CD4-positive, alpha-beta T cell treated with Interleukin-6 at 100 ng/mL for 8 hours (primary cell): ENCODE results near the gene BAIAP2L2.
"Not testable (repeated sequence)": the region's sequence is repeated elsewhere in the genome, so short reads cannot be mapped to it uniquely, and the experiment has no call there.

Source experiments
- DNase-seq: peaks from one replicate; pipeline ENCODE4 v3.0.0-alpha.2; 2020; ENCODE audit warnings: mixed read lengths, low spot score

The BAIAP2L2 gene

GRCh38 chr22:38110008-38110862 is at the start of gene BAIAP2L2:
Gene BAIAP2L2, minus strand, starts transcription at chr22:38110684. Its CDS starts 159 bp downstream, at chr22:38110525.
- no peak for DNase-seq

- no peak for DNase-seq
These were observed 45.2 kb upstream of the BAIAP2L2 start for GRCh38 chr22:38155703-38156102.

- not testable (repeated sequence) for DNase-seq
These were observed 44.1 kb upstream of the BAIAP2L2 start for GRCh38 chr22:38154563-38154915.

- no peak for DNase-seq
These were observed 43.5 kb upstream of the BAIAP2L2 start for GRCh38 chr22:38153821-38154562.

- DNase-seq, result no peak
These were observed 40.6 kb upstream of the BAIAP2L2 start for GRCh38 chr22:38151126-38151500.

GRCh38 chr22:38148245-38148644 is 37.8 kb upstream of the BAIAP2L2 start:
- DNase-seq, result no peak

- not testable (repeated sequence) for DNase-seq
These were observed 35.7 kb upstream of the BAIAP2L2 start for GRCh38 chr22:38146166-38146565.

GRCh38 chr22:38144025-38144405 is 33.5 kb upstream of the BAIAP2L2 start:
- DNase-seq, result no peak

- DNase-seq, result no peak
These were observed 32.1 kb upstream of the BAIAP2L2 start for GRCh38 chr22:38142606-38143005.

- no peak for DNase-seq
These were observed 30.9 kb upstream of the BAIAP2L2 start for GRCh38 chr22:38141217-38141973.

- no peak for DNase-seq
These were observed 29.4 kb upstream of the BAIAP2L2 start for GRCh38 chr22:38139901-38140300.

GRCh38 chr22:38138961-38139360 is 28.5 kb upstream of the BAIAP2L2 start:
- DNase-seq, result no peak

- DNase-seq, result no peak
These were observed 27.6 kb upstream of the BAIAP2L2 start for GRCh38 chr22:38137876-38138687.

GRCh38 chr22:38136607-38137006 is 26.1 kb upstream of the BAIAP2L2 start:
- DNase-seq, result no peak

GRCh38 chr22:38135133-38135706 is 24.7 kb upstream of the BAIAP2L2 start:
- no peak for DNase-seq

- DNase-seq, result no peak
These were observed 22.8 kb upstream of the BAIAP2L2 start for GRCh38 chr22:38133331-38133730.

GRCh38 chr22:38132794-38133193 is 22.3 kb upstream of the BAIAP2L2 start:
- DNase-seq, result no peak

- DNase-seq, result no peak
These were observed 21.7 kb upstream of the BAIAP2L2 start for GRCh38 chr22:38132136-38132535.

GRCh38 chr22:38131399-38131798 is 20.9 kb upstream of the BAIAP2L2 start:
- no peak for DNase-seq

- no peak for DNase-seq
These were observed 19.4 kb upstream of the BAIAP2L2 start for GRCh38 chr22:38129856-38130255.

GRCh38 chr22:38129021-38129420 is 18.5 kb upstream of the BAIAP2L2 start:
- no peak for DNase-seq
